VCaP (cell line): ENCODE results near the gene PPID.
A peak's percentile ranks its signal among the peaks of the same experiment; 100 is the strongest.

Source experiments
- H3K27ac ChIP-seq: fragments of 450-650 bp; 2 replicates; pipeline ENCODE4 v1.5.1; 2017
- CTCF ChIP-seq: fragments of 450-650 bp; conservative IDR thresholded peaks from 2 replicates; pipeline ENCODE4 v1.5.1; 2017; ENCODE audit warnings: mild to moderate bottlenecking, moderate library complexity

PPID gene

GRCh38 chr4:158673633-158674032, 49.6 kb downstream of the PPID start:
- H3K27ac ChIP-seq = no peak overlapping the region
- no peak for TF ChIP-seq CTCF

DNA sequence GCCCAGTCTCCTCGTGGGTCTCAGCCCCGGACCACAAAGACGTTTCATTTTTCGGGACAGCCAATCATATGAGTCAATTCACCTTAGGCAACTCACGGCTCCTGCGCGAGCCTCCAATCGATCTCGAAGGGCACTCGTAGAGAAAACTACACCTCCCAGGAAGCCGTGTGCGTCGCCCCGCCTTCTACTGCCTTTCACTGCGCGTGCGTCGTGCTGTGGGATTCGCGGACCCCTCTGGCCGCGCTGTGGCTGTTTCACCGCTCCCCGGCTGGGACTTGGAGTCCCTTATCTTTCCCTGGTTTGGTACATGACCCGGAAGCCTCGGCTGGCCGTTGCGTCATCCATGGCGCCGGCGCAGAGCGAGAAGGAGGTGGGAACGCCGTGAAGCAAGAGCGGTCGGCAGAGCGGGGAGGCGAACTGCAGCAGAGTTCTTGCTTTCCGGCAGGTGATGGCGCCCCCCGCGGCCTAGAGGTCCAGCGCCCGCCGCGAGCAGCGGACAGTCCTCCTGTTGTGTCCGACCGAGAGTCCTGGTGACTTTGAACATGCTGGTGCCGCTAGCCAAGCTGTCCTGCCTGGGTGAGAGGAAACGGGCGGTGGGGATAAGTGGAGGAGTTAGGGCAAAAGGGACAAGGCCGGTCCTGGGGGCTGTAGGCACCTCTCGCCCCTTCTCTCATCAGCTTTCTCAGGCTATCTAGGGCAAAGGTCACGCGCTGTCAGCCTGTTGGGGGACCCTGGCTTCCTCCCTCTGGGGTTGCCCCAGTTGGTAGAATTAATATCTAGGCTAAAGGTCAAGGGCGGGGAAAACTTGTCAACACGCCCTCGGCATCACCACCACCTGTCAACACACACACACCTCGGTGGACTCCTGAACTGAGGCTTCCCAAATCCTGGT, 51.0 kb downstream of the PPID start, which contains the start of gene ETFDH:
ETFDH (plus strand) TSS at position 382 of the 892 bp plus-strand sequence; CDS start at position 543, 161 bp downstream.
- peak; percentile 86 for TF ChIP-seq CTCF
- peak within 1 kb of the TSS; percentile 73 for H3K27ac ChIP-seq

GRCh38 chr4:158671665-158671914, 51.6 kb downstream of the PPID start, which contains the start of gene C4orf46:
Gene C4orf46 (minus strand): TSS chr4:158671887. CDS start chr4:158671801, 86 bp downstream.
- peak within 1 kb of the TSS; percentile 73 for H3K27ac ChIP-seq
- no peak for TF ChIP-seq CTCF

DNA sequence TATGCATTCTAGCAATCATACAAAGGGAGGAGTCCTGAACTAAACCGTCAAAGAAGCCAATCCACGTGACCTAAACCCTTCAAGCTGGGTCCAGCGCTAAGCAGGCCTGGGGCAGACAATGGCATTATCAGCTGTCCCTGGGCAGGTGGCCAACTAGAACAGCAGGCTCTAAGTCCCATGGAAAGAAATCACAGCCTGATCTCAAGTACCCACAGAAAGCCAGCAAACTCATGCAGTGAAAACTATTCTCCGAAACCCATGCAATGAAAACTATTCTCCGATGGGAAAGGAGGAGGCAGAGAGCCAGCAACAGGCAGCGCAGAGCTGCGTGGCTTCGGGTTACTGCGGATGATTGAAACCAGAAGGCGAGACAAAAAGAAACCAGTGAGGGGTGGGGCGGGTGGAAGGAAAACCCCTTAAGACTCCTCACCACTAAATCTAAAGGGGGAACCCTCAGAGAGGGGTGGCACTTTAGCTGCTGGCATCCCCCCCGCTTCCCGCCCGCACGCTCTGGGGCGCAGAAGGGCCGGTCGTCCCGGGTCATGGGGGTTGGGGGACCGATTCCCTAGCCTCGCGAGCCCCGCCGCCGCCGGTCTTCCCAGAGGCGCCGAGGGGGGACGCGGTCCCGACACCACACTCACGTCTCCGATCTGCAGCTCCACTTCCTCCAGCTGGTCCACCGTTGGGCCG, 52.1 kb downstream of the PPID start:
- TF ChIP-seq CTCF = no peak
- peak overlapping the region; percentile 73 for H3K27ac ChIP-seq

DNA sequence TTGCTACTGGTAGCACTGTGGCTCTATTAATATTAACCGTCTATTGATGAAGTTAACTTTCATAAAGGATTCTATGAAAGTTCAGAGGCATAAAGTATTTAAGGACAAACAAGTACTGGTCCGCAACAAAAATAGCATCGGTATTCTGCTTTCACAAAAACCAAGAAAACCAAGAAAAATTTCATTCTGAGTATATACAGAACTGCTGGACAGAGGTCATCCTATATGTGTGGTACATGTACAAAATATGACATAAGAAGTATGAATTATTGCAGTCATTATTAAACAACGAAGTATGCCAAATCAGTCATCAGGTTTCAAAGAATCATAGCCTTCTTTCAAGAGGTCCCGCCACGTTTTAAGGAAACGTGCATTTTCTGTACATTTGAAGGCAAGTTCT, 53.9 kb downstream of the PPID start:
- H3K27ac ChIP-seq = peak overlapping the region; percentile 73
- no peak for TF ChIP-seq CTCF

DNA sequence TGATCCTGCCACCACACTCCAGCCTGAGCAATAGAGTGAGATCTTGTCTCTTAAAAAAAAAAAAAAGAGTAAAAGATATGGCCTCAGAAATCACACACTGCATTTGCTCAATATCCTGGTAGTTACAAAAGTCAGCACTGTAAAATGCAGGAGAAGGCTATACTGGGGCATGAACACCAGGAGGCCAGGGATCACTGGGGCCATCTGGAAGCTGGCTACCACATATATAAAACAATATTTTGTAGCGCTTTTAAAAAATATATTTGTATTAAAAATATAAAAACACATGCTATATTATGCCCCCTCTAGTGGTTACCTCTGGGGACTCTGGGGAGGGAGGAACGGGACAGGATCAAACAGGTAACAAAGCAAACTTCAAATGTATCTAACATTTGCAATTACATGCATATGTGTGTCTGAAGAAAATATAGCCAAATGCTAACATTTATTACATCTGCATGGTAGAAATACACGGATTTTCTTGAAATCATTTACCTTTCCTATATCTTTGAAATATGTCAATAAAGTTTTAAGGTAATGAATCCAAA, 55.5 kb downstream of the PPID start:
- peak; percentile 70 for TF ChIP-seq CTCF
- peak overlapping the region; percentile 73 for H3K27ac ChIP-seq

GRCh38 chr4:158666892-158667291, 56.3 kb downstream of the PPID start:
- TF ChIP-seq CTCF = no peak
- H3K27ac ChIP-seq = no peak overlapping the region
